Pons (tissue), 1 donor: Measurements from ENCODE around the gene PDE4B.

Experiments used
- DNase-seq: peaks from one replicate; pipeline ENCODE4 v3.0.0-alpha.2; 2016; ENCODE audit warnings: low spot score

PDE4B gene

DNA sequence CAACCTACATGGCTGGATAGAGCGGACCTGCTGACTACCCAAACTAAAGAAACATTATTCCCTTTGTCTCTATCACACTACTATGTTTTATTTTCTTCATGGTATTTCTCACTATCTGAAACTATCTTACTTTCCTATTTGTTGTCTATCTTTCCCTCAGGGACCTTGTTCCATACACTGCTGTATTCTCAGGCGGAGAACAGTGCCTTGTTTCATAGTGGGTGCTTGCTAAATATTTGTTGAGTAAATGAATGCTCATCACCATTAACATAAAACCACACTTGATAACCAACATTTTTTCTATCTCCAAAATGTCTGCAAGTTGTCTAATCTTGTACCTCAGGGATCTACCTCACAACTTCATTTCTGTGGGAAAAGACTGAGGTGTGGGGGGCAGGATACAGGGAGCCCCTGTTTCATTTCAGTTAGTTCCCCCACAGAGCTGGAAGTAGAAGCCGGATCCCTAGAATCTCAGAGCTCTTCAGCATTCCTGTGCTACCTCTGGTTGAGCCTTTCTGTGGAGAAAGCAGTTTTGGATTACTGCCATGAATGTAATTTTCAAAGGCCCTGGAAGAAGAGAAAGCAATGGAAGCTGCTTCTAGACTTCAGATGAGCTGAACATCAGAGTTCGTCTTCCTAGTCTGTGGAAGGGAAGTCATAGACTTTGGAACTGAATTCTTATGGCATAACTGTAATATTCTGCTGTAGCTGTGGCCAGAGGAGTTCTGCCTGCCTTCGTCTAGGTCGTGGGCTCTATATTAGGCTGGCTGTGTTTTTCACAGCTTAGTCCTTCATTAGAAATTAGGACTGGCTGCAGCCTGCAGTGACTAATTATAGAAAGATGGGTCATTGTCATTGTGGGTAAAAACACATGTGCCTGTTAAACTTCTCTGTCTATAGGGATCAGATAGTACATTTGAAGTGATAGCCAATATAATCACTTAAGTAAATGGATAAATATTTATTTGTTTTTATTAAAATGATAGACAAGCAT is 448.1 kb downstream of the PDE4B start:
- no peak for DNase-seq

DNA sequence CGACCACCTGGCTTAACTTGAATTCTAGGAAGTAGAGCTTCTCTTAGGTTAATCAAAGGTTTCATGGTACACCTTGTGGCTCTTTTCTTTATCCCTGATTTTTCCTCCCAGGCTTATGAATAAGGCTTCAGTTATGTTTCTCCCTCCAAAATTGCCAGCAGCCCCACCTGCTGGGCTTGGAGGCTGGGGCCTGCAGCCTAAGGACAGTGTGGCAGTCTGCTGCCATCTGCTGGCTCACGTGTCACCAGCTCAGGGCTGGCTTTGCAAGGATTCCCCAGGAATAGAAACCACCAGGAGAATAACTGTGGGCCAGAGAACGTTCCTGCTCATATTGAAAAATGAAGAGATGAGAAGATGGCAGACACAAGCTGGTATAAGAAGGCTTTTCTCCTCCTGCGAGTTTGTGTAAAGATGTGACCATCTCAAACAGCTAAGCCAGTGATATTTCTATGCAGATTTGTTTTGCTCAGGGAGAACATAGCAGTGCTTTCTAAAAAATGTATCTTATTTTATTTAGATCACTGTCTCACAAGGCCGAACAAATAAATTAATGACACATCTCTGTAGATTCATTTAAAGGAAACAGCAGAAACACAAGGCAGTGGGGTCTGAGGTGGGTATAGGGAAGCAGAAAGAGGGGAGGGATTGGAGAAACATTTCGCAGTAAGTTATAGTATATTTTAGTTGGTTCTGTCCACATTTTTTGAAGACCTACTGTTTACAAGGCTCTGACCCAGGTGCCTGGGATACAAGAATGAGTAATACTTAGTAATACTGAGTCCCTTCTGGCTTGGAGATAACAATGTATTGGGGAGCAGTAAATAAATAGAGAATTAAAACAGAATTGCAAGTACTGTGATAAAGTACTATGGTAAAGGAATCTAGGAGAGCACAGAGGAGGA is 450.2 kb downstream of the PDE4B start:
- DNase-seq = peak; percentile 96

GRCh38 chr1:66243548-66244130 is 450.9 kb downstream of the PDE4B start:
- DNase-seq = no peak

- DNase-seq = peak; percentile 98
Observed at GRCh38 chr1:66244429-66244828, 451.7 kb downstream of the PDE4B start.

- DNase-seq = no peak
Observed at GRCh38 chr1:66245691-66246090, 453.0 kb downstream of the PDE4B start.

GRCh38 chr1:66246351-66247269 is 453.9 kb downstream of the PDE4B start:
- DNase-seq = no peak

DNA sequence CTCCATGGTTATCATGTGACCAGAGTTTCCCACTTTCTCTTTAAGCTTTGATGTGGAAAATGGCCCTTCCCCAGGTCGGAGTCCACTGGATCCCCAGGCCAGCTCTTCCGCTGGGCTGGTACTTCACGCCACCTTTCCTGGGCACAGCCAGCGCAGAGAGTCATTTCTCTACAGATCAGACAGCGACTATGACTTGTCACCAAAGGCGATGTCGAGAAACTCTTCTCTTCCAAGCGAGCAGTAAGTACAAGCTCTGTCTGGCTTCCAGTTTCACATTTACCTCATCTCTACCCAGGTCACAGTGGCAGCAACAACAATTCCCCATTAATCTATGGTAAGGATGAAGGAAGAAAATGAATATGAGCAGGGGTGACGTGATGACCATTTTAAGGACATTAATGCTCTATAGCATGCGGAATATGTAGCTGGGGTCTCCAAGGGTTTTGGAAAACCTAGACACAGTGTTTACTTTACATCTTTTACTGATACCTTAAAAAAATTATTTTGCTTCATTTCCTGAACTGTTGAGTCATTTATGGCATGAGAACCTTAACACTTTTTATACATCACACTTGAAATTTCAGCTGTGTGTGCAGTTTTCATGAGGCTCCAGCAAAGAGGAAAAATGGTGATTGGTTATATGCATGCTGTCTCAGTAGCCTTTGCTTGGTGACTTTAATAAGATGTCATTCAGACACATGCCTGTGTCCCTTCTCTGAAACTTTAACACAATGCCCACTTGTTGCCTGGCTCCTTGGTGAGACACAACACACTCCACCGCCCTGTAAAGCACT is 454.9 kb downstream of the PDE4B start:
- DNase-seq = no peak

- DNase-seq = no peak
Observed at GRCh38 chr1:66248257-66248656, 455.6 kb downstream of the PDE4B start.

- no peak for DNase-seq
Observed at GRCh38 chr1:66248746-66249145, 456.1 kb downstream of the PDE4B start.

GRCh38 chr1:66250075-66250474 is 457.4 kb downstream of the PDE4B start:
- DNase-seq = no peak

- DNase-seq = no peak
Observed at GRCh38 chr1:66250478-66250877, 457.8 kb downstream of the PDE4B start.

- no peak for DNase-seq
Observed at GRCh38 chr1:66251546-66251945, 458.9 kb downstream of the PDE4B start.

DNA sequence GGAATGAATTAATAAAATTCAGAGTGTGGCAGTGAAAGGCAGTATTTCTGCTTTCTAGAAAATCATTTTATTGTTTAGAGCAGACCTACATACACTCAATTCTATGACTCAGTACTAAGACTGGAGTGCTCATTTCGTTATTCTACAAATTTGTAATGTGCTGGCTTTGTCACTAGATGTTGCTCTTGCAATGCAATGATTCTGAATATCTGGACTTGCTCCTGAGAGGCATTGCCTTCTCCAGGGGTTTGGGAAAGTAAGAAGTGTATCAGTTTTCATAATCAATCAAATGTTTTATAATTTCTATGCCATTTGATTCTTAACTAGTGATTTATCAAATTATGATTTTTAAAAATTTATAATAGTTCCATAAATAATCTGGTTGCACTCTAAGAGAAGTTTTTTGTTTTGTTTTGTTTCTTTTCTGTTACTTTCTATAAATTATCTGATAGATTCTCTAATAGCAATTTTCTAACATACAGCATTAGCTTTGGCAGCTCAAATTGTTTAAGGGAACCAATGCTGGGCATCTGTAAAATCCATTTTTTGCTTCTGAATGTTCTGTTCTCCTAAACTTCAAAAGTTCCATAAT is 460.7 kb downstream of the PDE4B start:
- peak; percentile 95 for DNase-seq

DNA sequence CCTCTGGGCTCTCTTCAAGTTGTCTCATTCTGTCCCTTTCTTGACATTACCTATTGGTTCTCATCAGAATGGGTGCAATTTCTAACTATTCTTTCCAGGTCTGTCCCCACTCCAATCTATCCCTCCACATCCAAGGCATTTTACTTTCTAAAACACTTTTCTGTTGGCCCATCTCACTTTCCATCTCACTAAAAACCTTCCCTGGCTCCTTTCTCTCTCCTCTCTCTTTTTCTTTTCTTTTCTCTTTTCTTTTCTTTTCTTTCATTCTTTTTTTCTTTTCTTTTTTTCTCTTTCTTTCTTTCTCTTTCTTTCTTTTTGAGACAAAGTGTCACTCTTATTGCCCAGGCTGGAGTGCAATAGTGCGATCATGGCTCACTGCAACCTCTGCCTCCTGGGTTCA is 462.1 kb downstream of the PDE4B start:
- DNase-seq = no peak

DNA sequence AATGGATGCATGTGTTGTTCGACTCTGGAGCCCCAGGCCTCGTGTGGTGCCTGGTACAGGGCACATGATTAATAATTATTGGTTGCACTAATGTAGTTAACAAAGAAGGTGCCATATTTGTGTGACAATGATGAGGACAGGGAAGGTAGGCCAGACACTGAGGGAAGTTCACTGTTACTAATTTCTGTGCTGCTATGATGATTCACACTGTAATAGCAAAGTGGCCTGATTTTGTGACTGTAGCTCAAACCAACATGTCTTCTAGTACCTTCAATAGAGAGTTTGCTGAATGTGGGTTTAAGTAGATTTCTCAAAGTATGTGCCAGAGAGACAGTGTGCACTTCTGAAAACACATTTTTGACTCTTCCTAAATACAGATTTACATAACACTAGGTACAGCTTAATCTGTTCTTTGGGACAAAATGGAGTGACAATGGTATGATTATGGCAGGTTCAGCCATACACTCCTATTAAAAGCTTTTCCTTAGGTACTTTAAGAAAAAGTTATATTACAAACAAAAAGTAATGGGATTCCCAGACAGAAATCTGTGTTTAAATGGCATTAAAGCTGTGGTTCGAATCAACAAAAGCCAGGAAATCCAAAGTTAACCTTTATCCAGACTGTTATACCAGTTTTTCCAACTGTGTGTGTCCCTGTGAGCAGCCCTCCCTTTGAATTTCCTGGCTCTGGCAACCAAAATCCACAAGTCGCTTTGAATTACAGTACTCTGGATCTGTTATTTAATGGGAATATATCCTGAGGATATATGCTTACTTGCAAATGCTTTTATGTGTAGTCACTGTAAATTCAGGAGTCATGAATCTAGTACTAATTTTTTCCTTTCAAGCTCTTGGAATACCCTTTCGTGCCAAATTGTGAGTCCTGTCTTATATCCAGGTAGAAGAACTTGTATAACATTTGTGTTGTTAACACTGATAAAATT is 464.2 kb downstream of the PDE4B start:
- no peak for DNase-seq

DNA sequence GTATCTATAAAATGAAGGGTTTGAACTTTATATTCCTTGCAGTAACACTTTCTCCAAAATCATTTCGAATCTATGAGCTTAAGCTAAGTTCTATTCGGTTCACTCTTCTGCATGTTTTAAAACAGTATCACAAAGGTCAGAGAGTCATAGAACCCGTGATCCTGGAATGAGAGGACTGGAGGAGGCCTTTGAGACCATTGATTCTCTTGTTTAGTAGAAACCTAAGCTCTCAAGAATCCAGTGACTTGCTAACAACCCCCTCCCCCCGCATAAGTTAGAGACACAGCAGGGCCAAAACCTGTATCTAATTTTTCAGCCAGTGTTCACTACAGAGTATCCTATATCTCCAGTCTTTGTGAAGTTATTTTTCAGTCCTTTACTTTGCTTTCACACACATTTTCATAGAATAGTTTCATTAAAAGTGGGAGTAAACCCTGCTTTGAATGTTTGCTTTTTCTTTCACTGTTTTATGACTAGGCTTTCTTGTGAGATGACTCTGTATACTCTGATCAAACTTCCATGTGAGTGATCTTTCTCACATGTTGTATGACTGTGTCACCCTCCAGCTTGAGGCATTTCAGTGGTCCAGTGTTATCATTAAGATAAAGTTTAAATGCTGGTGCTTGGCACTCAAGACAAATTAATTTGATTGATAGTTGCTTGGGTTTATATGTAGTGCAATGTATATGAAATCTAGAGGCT is 465.9 kb downstream of the PDE4B start:
- no peak for DNase-seq

DNA sequence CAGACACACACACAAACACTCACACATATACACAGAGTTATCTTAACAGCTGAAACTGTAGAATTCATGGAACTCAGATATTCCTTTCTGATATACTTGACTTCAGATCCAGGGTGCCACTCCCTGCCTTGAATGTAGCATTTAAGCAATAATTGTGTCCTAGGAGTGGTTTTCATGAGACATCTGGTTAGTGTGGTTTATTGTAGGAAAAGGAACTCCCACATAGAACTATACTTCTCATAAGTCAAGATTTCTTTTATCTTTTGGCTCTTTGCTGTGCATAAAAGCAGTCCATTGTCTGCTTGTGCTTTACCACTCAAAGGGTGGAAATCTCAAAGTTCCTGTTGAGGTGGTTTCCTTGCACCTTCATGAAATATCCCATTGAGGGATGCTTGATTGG is 468.7 kb downstream of the PDE4B start:
- DNase-seq = no peak
